Esophagus mucosa (tissue), 1 donor: ENCODE measurements around the gene SETD1B. TPM values are rescaled to one million over a fixed set of nuclear protein-coding genes. Genes with fewer than 3 reads are reported as not detected.
A peak's percentile ranks its signal among the peaks of the same experiment; 100 is the strongest.
"Not testable (repeated sequence)": the region's sequence is repeated elsewhere in the genome, so short reads cannot be mapped to it uniquely, and the experiment has no call there.

Source experiments
- ATAC-seq: fragments of 200-7000 bp; cut with Tn5 transposase; one replicate; pipeline ENCODE4 v1.9.1; 2020
- total RNA-seq: library from RNA; stranded (reverse); gene quantifications from one replicate; pipeline ENCODE4 v1.2.4, GENCODE V29; 2023
- donor health status: DM: yes; HTN: yes; CAD: no.

SETD1B gene
- total RNA-seq, 1 donor from 2014 or later, result 16.3 TPM

DNA sequence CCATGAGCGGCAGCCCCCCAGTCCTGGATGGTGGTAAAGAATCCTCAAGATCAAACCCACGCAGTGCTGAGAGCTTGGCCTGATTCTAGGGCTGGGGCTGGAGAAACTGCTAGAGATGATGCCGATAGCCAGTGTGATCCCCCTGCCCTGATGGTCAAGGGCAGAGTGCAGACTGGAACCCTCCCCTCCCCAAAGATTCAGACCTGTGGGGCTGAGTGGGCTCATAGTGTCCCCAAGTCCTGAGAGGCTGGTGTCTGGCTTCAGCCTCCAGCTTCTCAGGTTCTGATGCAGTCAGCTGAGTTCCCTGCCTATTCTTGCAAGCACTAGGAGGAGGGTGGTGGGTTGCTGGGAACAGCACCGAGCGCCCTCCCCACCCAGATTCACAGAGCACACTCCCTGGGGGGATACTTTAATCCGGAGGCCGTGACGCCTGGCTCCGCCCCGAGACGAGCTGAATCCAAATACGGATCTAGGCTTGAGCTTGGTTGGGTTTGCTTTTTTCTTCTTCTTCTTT lies 22.3 kb upstream of the SETD1B start:
- peak; percentile 19 for ATAC-seq

DNA sequence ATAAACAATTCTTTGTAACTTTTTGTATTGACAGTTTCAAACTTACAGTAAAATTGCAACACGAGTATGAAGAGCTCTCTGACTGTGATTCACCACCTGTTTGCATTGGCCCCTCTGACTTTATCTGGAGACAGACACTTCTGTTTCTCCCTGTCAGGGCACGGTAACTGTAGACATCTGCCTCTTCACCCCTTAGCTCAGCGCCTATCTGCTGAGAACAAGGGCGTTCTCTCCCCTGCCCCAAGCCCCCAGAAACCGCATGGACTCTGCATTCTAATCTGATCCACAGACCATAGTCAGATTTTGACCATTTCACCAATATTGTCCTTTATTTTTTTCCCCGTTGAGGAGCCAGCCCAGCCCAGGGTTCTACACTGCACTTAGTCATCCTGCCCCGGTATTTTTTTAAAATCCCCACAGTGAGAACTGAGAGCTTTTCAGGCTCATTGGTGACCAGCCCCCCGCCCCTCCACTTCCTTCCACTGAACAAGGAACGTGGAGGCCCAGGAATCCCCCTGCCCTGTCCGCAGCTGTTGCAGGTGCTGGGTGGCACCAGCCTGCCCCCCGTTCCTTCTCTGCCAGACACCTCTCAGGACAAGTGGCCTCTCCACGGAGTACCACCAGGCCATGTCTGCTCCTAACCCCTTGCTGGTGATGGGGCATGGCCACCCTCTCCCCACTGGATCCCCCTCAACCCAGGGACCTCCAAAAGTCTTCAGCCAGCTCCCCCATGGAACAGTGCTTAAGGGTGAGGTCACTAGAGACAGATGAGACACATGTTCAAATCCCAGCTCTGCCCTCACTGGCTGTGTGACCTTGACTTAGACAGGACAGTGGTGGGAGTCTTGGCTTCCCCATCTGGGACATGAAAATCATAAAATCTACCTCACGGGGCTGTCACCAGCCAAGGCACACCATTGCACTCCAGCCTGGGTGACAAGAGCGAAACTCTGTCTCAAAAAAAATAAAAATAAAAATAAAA lies 21.5 kb upstream of the SETD1B start:
- no peak for ATAC-seq

DNA sequence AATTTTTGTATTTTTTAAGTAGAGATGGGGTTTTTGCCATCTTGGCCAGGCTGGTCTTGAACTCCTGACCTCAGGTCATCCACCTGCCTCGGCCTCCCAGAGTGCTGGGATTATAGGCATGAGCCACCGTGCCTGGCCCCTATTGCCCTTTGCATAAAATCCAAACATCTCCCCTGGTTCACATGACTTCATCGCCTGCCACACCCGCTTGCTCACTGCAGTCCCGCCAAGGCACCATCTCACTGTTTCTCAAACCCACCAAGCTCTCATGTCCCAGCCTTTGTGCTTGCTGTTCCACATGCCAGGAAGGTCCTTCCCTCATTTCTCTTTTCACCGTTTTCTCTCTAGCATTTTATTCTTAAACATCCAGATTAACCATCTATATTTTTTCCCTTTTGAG lies 20.0 kb upstream of the SETD1B start:
- no peak for ATAC-seq

DNA sequence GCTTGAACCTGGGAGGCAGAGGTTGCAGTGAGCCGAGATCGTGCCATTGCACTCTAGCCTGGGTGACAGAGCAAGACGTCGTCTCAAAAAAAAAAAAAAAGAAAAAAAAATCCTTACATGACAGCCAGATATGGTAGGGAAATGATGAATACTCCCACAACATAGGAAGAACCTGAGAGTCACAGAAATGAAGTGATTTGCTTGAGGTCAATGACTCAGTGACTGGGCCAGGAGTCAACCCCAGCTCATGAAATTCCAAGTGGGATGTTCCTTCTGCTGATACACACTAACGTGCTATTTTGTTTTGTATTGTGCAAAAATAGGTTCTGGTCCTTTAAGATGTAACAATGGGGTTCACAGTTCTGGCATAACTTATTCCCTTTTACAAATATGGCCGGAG lies 19.3 kb upstream of the SETD1B start:
- ATAC-seq, result peak; percentile 46

DNA sequence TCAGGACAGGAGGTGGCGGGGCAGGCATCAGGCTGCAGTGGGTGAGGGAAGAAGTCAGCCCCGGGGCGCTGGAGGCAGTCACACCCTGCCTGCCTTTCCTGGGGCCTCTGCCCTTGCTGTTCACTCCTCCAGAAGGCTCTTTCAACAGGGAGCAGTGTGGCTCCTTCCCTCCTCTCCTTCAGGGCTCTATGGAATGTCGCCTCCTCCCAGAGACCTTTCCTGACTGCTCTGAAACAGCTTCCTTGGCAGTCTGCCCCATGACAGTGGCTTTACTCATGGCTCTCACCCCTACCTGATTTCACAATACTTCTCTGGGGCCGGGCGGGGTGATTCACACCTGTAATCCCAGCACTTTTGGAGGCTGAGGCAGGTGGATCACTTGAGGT lies 17.4 kb upstream of the SETD1B start:
- peak; percentile 78 for ATAC-seq

DNA sequence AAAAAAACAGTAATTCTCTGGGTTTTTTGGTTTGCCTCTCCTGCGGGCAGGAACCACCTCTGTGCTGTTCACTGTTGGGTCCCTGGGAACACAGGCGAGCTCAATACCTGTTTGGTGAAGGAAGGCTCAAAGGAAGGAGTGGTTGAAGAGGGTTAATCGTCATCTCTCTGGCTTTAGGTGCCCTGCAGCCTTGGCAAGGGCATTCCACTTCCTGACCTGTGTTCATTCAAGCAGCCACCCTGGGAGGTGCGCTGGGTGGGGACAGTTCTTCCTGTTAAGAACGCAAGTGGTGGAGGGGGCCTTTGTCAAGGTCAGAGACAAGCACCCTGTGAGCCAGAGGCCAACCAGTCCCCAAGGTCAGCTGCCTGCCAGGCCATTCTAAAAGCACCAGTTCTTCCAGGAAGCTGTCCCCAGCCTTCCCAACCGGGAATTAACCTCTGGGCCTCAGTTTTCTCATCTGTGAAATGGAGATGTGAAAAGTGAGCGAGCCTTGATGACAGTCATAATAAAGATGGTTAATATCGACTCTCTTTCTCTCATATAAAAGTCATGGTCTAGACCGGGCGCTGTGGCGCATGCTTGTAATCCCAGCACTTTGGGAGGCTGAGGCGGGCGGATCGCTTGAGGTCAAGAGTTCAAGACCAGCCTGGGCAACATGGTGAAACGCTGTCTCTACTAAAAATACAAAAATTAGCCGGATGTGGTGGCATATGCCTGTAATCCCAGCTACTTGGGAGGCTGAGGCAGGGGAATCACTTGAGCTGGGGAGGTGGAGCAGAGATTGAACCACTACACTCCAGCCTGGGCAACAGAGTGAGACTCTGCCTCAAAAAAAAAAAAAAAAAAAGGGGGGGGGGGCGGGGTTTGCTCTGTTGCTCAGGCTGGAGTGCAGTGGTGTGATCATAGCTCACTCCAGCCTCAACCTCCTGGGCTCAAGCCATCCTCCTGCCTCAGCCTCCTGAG lies 16.5 kb upstream of the SETD1B start:
- peak; percentile 31 for ATAC-seq

DNA sequence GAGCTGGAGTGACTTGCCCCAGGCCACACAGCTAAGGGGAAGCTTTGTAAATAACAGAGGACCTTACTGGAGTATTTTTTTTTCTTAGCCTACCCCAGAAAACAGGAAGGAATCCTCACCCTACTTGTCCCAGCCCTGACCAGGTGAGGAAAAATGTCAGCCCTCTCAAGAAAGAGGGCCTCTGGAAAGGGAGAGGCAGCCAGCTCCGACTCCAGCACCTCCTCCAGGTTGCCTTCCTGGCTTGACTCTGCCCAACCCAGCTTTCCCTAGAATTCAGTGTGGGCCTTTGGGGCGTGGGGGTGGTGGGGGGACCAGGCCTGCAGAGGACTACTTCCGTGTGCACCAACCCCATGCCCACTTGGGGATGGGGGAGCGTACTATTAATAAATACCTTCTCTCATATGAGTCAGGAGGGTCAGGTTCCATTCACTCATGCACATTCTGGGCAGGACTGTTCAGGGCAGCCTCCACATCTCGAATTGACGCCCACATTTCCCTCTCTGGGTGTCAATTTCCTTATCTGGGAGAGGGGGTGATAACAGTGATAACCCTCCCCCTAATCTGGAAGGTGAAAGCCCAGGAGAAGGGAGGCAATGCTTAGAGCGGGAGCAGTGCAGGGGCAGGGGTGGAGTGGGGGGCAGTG lies 15.5 kb upstream of the SETD1B start:
- no peak for ATAC-seq

DNA sequence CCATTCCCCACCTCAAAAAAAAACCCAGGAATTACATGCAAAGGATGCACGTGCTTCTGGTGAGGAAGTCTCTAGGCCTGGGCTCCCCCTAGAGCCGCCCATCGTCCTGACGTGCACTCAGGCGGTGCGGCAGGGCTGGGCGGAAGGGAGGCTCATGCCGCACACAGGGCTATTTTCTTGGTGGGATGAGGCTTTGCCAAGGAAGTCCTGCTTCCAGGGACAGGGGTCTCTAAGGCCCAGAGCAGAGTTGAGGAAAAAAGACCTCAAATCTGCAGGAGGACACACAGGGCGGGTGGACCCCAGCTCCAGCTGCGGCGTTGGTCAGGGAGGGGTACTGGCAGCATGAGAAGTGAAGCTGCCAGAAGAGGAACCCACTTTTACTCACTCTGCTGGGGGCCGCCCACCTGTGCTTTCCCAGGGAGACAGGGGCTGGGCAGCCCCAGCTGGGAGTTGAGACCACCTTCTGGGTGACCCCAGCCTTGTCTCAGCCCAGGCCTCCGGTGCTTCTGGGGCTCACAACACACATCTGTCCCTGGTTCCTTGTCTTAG lies 14.5 kb upstream of the SETD1B start:
- no peak for ATAC-seq

DNA sequence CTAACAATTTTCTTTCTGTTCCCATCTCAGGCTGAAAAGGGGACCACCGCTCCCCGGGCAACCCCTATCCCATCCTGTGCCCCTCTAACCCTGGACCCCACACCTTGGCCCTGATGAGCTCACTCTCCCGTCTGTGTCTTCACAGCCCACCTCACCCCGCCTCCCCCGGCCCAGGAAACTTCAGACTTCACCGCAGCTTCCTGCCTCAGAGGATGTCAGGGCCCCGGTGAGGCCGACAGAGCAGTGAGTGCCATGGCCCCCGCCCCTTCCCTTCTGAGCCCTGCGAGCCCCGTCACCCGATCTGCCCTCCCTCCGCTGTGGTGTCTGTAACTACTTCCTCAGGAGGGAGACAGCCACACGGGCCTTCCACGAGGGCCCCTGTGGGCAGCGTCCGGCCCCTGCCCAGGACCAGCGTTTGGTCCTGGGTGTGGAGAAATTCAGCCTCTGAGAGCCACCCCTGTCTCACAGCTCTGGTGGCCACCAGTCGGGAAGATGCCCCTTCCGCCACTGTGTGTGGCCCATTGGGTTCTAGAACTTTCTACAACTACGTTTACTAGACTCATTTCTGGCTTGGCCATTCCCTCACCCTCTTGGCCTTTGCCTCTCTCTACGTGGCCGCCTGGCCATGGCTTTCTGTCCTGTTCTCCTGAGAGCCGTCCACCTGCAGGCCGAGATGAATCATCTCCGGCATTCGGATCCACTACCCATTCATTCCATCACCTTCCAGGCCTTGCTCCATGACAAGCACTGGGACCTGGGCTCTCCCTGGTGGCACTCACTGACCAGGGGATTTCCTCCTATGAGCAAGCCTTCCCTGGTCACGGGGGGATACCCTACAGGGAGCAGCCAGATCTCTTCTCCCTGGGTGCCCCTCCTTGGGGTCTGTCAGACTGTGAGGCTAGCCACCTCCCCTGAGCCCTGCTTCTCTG lies 13.7 kb upstream of the SETD1B start:
- ATAC-seq, result peak; percentile 3

DNA sequence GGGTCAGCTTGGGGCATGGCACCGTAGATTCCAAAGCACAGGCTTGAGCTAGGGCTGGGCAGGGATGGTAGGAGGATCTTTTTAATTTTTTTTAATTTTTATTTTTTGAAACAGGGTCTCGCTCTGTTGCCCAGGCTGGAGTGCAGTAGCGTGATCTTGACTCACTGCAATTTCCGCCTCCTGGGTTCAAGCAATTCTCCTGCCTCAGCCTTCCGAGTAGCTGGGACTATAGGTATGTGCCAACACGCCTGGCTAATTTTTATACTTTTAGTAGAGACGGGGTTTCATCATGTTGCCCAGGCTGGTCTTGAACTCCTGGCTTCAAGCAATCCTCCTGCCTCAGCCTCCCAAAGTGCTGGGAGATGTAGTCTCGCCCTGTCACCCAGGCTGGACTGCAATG lies 13.0 kb upstream of the SETD1B start:
- ATAC-seq, result not testable (repeated sequence)

DNA sequence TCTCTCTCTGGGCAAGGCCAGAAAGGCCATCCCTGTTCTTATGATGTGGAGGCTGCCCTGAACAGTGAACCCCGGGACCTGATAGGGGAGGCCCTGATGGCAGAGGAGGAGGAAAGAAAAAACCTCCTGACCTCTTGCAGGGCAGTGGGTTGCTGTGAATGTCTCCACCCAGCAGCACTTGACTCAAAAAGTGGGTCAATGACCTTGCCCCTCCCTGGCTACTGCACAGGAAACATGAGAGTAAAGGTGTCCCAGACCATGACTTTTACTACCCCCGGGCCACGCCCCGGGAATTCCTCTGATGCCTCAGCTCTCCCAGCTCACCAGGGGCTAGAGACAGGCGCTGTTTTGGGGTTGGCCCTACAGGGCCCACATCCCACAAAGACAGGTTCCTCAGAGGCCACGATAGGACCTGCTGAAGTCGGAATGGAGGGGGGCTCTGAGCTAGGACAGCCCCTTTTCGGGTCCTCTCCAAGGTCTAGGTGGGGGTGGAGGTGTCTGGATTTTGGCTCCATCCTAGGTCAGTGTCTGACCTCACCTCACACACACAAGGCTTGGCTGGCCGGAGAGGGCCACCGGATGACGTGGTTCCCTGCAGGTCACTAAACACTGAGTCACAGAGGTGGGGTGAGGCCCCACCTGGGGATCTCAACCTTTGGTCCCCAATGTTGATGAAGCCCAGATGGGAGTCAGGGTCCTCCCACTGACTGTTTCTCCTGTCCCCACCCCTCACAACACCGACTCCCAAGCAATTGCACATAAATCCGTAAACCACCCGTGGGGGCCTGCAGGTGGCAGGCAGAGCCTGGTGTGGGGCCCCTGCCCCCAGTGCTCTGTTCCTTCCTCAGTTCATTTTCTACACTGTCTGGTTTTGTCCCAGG lies 11.9 kb upstream of the SETD1B start:
- ATAC-seq, result no peak

DNA sequence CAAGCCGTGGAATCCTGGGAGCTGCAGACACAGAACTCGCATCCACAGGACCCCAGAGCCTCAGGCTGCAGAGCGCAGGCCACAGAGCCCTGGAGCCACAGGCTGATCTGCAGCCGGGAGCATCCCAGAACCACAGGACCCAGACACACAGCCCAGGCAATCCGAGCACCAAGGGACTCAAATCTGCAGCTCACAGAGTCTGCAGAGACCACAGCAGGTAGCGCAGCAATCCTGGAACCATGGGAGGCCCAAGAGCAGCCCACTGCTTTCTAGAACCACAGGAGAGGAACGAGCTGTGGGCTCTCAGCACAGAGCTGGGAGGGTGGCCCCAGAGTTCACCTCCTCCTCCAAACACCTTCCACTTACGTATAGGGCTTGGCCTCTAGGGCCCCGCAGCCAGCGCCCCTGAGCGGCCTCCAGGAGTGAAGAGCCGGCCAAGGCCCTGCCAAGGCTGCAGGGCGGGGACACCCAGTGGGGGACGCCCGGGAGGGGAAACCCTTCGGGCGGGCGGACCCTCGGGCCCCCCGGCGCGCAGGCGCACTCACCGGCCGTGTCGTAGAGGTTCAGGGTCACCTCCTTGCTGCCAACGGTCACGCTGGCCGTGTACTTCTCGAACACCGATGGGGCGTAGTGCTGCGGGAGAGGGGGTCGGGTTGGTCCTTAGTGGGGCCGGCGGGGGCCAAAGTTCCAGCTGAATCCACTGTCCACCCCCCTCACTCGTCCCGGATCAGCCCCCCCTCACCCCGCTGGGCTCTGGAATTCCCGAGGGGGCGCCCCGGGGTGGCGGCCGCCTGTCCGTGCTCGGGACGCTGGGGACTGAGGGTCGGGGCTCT lies 11.0 kb upstream of the SETD1B start:
- ATAC-seq, result no peak

DNA sequence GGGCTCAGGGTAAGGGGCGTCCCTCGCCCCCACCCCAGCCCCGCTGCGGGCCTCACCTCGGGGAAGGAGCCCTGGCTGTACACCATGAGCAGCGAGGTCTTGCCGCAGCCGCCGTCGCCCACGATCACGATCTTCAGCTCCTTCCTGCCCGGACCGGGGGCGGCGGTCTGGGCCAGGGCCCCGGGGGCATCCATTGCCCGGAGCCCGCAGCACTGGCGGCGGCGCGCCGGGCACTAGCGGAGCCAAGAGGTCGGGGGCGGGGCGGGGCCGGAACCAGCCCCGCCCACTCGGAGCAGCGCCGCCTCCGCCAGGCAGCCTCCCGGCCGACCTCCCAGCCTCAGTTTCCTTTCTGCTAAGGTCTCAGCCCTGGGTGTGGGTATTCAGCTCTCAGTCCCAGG lies 10.4 kb upstream of the SETD1B start, which contains the start of gene RHOF:
TSS of gene RHOF (minus strand) at position 249 of the 398 bp plus-strand sequence. CDS start at position 194, 55 bp downstream.
- peak; percentile 1 for ATAC-seq

DNA sequence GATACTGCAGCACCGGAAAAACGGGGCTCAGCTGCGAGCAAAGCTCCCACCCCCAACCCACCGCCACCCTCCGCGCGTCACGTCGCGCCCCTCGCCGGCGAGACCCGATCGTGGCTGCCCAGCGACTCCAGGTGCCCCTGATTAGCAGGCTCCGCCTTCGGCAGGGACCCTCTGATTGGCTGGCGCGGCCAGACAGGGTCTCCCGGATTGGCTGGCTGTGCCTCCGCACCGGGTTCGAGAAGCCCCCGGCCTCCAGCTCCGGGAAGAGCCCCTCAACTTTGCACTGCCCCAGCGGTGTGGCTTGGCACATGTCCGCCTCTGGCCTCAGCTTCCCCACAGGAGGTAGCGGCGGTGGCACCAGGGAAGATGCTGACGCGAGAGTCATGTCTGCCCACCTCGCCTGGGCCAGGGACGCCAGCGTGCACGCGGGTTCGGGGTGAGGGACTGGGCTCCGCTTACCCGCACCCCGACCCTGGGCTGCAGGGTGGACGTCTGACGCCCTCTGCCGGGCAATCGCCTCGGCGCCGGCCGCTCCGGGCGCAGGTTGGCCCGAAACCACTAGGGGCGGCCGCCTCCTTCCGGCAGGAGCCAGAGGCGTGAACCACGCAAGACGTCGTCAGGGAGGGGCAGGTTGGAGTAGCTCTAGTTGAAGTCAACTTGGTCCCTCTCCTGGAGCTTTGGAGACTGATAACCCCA lies 9.8 kb upstream of the SETD1B start:
- ATAC-seq, result peak; percentile 76

DNA sequence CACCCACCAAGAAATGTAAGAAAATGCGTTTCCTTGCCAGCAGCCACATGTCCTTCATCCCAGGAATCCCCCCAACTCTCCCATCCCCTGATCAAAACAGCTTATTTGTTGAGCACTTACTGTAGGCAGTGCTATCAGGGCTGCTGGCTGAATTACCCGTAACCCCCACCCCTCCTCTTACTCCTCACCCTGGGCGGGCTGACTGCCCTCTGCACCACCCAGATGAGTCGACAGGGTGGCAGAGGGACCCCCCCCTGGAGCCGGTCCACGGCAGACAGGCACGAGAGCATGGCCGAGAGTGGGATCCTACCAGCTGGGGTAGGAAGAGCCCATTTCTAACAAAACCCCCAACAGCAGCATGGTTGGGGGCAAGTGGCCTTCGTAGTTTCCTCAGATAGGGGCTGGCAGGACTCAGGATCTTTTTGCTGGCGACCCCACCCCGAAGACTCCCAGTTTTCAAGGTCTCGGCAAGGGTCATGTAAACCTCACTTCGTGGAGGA lies 9.2 kb upstream of the SETD1B start:
- ATAC-seq, result peak; percentile 4

DNA sequence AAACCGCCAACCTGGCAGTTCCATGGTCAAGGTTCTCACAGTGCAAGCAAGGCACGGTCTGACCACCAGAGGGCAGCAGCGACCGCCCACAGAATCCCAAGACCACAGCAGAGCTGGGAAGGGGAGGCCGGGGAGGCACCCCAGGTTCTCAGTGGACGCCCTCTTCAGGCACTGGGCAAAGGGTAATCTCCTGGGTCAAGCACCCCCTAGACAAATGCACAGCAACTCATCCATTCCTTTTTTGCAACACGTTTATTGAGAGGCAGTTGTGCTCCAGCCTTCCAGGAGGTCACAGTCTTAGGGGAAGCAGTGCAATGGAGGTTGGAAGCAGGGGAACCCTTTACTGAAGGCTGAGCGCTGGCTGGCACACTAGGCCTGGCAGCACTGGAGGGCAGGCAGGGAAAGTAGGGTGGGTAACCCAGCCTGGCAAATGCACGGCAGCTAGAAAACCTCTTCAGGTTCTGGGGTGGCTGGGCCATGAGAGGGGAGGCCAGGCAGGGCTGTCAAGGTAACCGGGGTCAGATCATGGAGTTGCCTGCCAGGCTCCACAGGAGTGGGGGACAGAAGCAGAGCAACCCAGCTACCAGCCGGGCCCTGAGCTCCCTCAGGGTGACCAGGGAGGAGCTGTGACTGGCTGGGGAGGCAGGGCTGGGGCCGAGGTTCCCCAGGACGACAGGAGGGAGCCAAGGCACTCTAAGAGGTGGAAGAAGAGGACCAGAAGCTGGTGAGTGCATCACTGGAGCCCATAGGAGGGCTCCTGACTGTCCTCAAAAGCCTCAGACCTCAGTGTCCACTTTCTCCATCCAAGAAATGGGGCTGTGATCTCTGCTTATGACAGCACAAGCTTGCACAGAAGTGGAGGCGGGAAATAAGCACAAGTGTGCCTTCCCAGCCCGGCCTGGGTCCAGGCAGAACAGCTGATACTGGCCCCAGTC lies 8.5 kb upstream of the SETD1B start:
- peak; percentile 30 for ATAC-seq
